ENCODE results near the gene ZNF8. TPM values are rescaled to one million over a fixed set of nuclear protein-coding genes. Genes with fewer than 3 reads are reported as not detected.

Gene ZNF8
- total RNA-seq, 1 experiment from 2014 or later, result 8.4 TPM

- no peaks in the 10 kb centered on the region; the same call in 1 of the 2 replicates for H3K9me3 ChIP-seq
- 0 out of 2 replicates have a peak, but pooled peaks cover 5% of the 10 kb centered on the region for H3K4me1 ChIP-seq
- CTCF ChIA-PET, result no interaction called here
- H3K36me3 ChIP-seq (ENCODE audit: control insufficient read depth, insufficient read depth, low read length), result no peaks in the 10 kb centered on the region; the same call in 1 of the 2 replicates
- H3K4me3 Mint-ChIP-seq (ENCODE audit: unreplicated experiment), result peak overlapping the region; percentile 99
- POLR2A ChIA-PET, result interaction anchor here (1.0 to 1.5 kb wide), 2 partner anchors 26 to 83 kb away, joined by 3 read pairs; no protein-coding TSS in a partner anchor
- DNase-seq, result peak; percentile 82 to 83
- peak overlapping the region; percentile 96 for H3K27ac Mint-ChIP-seq (ENCODE audit: unreplicated experiment)
- BruUV-seq (replicated peaks), result no TSS peak
- TF ChIP-seq, protein P1, sequence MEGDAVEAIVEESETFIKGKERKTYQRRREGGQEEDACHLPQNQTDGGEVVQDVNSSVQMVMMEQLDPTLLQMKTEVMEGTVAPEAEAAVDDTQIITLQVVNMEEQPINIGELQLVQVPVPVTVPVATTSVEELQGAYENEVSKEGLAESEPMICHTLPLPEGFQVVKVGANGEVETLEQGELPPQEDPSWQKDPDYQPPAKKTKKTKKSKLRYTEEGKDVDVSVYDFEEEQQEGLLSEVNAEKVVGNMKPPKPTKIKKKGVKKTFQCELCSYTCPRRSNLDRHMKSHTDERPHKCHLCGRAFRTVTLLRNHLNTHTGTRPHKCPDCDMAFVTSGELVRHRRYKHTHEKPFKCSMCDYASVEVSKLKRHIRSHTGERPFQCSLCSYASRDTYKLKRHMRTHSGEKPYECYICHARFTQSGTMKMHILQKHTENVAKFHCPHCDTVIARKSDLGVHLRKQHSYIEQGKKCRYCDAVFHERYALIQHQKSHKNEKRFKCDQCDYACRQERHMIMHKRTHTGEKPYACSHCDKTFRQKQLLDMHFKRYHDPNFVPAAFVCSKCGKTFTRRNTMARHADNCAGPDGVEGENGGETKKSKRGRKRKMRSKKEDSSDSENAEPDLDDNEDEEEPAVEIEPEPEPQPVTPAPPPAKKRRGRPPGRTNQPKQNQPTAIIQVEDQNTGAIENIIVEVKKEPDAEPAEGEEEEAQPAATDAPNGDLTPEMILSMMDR (IDR thresholded peaks at IDR 0.05; ENCODE audit: insufficient read depth in 1 of 2, low read depth in 1 of 2, low read length in 1 of 2, severe bottlenecking in 1 of 2, unreplicated experiment in 1 of 2), result no peak
- H3K9me3 Mint-ChIP-seq (ENCODE audit: unreplicated experiment), result peaks cover 8% of the 10 kb centered on the region
- peak overlapping the region; percentile 85 for H3K4me3 ChIP-seq (ENCODE audit: low read depth, low read length)
- H3K36me3 Mint-ChIP-seq (ENCODE audit: insufficient read depth, unreplicated experiment), result peaks cover 50% of the 10 kb centered on the region
- intact Hi-C loops (cut with micrococcal nuclease; ENCODE audit: unreplicated experiment), result loop anchor here (2.0 to 5.0 kb wide), 4 partner anchors 48 to 102 kb away; partner anchors contain the start of genes ZNF274, ZNF544, ZNF837 and ZSCAN22
- H3K27me3 ChIP-seq (replicated peaks; ENCODE audit: control insufficient read depth, insufficient read depth, low read length), result no peaks in the 10 kb centered on the region
- H3K27me3 Mint-ChIP-seq (ENCODE audit: insufficient read depth, unreplicated experiment), result no peaks in the 10 kb centered on the region
- H3K4me1 Mint-ChIP-seq (ENCODE audit: low read depth, unreplicated experiment), result peaks cover 17% of the 10 kb centered on the region
Measured at GRCh38 chr19:58279042-58279924, 528 bp downstream of the ZNF8 start.

DNA sequence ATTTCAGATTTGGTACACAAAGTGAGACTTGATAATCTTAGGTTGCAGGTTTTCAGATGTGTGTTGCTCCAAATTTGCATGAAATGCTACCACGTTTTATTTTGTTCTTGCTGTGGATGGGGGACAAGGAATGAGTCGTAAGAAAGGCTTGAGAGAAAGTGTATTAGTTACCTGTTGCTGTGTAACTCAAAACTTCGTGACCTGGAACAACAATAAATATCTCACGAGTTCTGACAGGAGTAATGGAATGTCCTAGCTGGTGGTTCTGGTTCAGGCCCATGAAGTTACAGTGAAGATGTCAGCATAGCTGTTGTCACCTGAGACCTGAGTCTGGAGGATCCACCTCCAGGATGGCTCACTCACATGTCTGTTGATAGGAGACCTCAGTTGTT, 1.2 kb downstream of the ZNF8 start:
- Histone ChIP-seq H3K27me3 (replicated peaks; ENCODE audit: control insufficient read depth, insufficient read depth, low read length) (no peaks in the 10 kb centered on the region), H3K36me3 (ENCODE audit: control insufficient read depth, insufficient read depth, low read length) (no peaks in the 10 kb centered on the region; the same call in 1 of the 2 replicates), H3K4me1 (0 out of 2 replicates have a peak, but pooled peaks cover 5% of the 10 kb centered on the region), H3K4me3 (ENCODE audit: low read depth, low read length) (peak overlapping the region; percentile 85), H3K9me3 (no peaks in the 10 kb centered on the region)
- Mint-ChIP-seq H3K9me3 (ENCODE audit: unreplicated experiment) (peaks cover 8% of the 10 kb centered on the region), H3K36me3 (ENCODE audit: insufficient read depth, unreplicated experiment) (peaks cover 48% of the 10 kb centered on the region), H3K27me3 (ENCODE audit: insufficient read depth, unreplicated experiment) (no peaks in the 10 kb centered on the region), H3K4me1 (ENCODE audit: low read depth, unreplicated experiment) (peaks cover 17% of the 10 kb centered on the region), H3K27ac (ENCODE audit: unreplicated experiment) (peak overlapping the region; percentile 96), H3K4me3 (ENCODE audit: unreplicated experiment) (peak overlapping the region; percentile 99)
- TF ChIP-seq, protein P1 (IDR thresholded peaks at IDR 0.05; ENCODE audit: insufficient read depth in 1 of 2, low read depth in 1 of 2, low read length in 1 of 2, severe bottlenecking in 1 of 2, unreplicated experiment in 1 of 2), result no peak
- no peak for DNase-seq
- intact Hi-C loops (cut with micrococcal nuclease; ENCODE audit: unreplicated experiment), result loop anchor here (2.0 to 5.0 kb wide), 4 partner anchors 47 to 101 kb away; partner anchors contain the start of genes ZNF274, ZNF544, ZNF837 and ZSCAN22
- BruUV-seq (replicated peaks), result TSS peak; percentile 46
- CTCF ChIA-PET, result no interaction called here
- POLR2A ChIA-PET, result no interaction called here

DNA sequence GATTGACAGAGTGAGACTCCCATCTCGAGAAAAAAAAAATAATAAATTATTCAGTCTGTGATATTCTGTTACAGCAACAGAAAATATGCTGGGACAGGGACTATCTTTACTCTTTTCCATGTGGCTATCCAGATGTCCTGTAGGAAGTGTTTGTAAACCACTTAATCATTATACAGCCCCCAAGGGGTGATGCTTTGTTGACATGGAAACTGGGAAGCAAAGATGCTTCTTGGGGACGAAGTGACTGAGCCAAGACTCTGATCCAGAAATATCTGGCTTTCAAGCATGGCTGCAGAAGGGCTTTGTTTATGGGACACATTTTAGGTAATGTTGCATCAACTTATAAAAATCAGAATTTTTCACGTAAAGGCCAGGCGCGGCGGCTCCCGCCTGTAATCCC, 5.4 kb downstream of the ZNF8 start:
- intact Hi-C loops (cut with micrococcal nuclease; ENCODE audit: unreplicated experiment), result no loop called here
- Histone ChIP-seq H3K4me3 (ENCODE audit: low read depth, low read length) (no peak overlapping the region), H3K4me1 (0 out of 2 replicates have a peak, but pooled peaks cover 5% of the 10 kb centered on the region), H3K27me3 (replicated peaks; ENCODE audit: control insufficient read depth, insufficient read depth, low read length) (no peaks in the 10 kb centered on the region), H3K9me3 (no peaks in the 10 kb centered on the region), H3K36me3 (ENCODE audit: control insufficient read depth, insufficient read depth, low read length) (peaks cover 15% of the 10 kb centered on the region)
- ChIA-PET CTCF (no interaction called here), POLR2A (no interaction called here)
- peaks cover 69% of the 10 kb centered on the region for H3K36me3 Mint-ChIP-seq (ENCODE audit: insufficient read depth, unreplicated experiment)
- no peak overlapping the region for H3K27ac Mint-ChIP-seq (ENCODE audit: unreplicated experiment)
- TF ChIP-seq, protein P1 (IDR thresholded peaks at IDR 0.05; ENCODE audit: insufficient read depth in 1 of 2, low read depth in 1 of 2, low read length in 1 of 2, severe bottlenecking in 1 of 2, unreplicated experiment in 1 of 2), result no peak
- H3K9me3 Mint-ChIP-seq (ENCODE audit: unreplicated experiment), result no peaks in the 10 kb centered on the region
- no peak for DNase-seq
- H3K4me3 Mint-ChIP-seq (ENCODE audit: unreplicated experiment), result no peak overlapping the region
- H3K27me3 Mint-ChIP-seq (ENCODE audit: insufficient read depth, unreplicated experiment), result no peaks in the 10 kb centered on the region
- H3K4me1 Mint-ChIP-seq (ENCODE audit: low read depth, unreplicated experiment), result peaks cover 17% of the 10 kb centered on the region
- BruUV-seq (replicated peaks), result no TSS peak
